CD4-positive, alpha-beta T cell treated with Interleukin-6 at 100 ng/mL for 8 hours (primary cell): ENCODE data around the gene OR2M4.
A peak's percentile ranks its signal among the peaks of the same experiment; 100 is the strongest.
"Not testable (repeated sequence)": the region's sequence is repeated elsewhere in the genome, so short reads cannot be mapped to it uniquely, and the experiment has no call there.

Experiments
- DNase-seq: peaks from one replicate; pipeline ENCODE4 v3.0.0-alpha.2; 2020; ENCODE audit warnings: mixed read lengths, low spot score

The OR2M4 gene, protein sequence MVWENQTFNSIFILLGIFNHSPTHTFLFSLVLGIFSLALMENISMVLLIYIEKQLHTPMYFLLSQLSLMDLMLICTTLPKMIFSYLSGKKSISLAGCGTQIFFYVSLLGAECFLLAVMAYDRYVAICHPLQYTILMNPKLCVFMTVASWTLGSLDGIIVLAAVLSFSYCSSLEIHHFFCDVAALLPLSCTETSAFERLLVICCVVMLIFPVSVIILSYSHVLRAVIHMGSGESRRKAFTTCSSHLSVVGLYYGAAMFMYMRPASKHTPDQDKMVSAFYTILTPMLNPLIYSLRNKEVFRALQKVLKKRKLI

GRCh38 chr1:248231117-248231516 lies at the start of gene OR2M4:
Gene OR2M4 (plus strand): TSS chr1:248231417. CDS start chr1:248238929, 7,512 bp downstream.
- DNase-seq: no peak

DNA sequence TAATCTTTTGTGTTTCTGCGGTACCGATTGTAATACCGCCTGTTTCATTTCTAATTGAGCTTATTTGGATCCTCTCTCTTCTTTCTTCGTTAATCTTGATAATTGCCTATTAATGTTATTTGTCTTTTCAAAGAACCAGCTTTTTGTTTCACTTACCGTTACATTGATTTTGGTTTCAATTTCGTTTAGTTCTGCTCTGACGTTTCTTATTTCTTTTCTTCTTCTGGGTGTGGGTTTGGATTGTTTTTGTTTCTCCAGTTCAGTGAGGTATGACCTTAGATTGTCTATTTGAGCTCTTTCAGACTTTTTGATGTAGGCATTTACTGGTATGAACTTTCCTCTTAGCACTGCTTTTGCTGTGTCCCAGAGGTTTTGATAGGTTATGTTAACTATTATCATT lies 47.2 kb upstream of the OR2M4 start:
- DNase-seq: no peak

- DNase-seq: no peak
These were observed 43.9 kb upstream of the OR2M4 start for GRCh38 chr1:248187363-248187762.

DNA sequence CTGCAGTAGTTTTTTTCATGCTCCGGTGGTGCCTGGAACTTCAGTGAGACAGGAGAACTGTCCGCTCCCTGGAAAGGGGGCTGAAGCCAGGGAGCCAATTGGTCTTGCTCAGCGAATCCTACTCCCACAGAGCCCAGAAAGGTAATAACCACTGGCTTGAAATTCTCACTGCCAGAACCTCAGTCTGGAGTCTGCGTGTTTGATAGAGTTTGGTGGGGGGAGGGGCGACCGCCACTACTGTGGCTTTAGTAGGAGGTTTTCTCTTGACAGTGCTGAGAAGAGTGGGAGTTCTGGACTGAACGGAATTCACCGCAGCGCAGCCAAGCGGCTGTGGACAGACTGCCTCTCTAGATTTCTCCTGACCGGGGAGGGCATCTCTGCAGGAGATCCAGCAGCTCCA lies 42.2 kb upstream of the OR2M4 start:
- DNase-seq: no peak

- DNase-seq: no peak
These were observed 37.1 kb upstream of the OR2M4 start for GRCh38 chr1:248194117-248194516.

- DNase-seq: no peak
These were observed 34.3 kb upstream of the OR2M4 start, which contains the start of gene OR2M3 for GRCh38 chr1:248196965-248197364. Gene OR2M3 (plus strand): TSS chr1:248197265. CDS start chr1:248203068, 5,803 bp downstream.

DNA sequence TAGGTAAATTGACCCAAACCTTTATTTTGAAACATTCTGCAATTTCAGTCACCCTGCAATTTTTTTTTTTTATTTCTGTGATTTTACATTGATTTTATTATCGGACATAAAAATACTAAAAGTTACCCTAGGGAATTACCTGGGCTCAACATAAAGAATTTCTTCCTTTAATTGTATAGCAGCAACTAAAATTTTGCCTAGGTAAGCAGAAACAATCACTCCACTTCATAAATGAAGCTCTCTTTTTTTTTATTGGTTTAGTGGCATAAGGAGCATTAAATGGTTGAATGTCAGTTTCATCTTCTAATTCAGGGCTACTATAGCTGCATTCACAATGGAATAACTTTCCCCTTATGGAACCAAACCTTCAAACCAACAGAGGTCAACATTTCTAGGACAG lies 15.3 kb upstream of the OR2M4 start:
- no peak for DNase-seq

DNA sequence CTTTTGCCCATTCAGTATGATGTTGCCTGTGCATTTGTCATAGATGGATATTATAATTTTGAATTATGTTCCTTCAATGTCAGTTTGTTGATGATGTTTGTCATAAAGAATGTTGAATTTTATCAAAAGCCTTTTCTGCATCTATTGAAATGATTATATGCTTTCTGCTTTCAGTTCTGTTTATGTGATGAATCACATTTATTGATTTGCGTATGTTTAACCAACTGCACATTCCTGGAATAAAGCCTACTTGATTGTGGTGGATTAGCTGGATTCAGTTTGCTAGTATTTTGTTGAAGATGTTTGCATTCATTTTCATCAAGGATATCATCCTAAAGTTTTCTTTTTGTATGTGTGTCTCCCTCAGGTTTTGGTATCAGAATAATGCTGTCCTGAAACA lies 5.7 kb upstream of the OR2M4 start:
- DNase-seq: no peak

- DNase-seq: no peak
These were observed 1.8 kb upstream of the OR2M4 start for GRCh38 chr1:248229360-248229908.

DNA sequence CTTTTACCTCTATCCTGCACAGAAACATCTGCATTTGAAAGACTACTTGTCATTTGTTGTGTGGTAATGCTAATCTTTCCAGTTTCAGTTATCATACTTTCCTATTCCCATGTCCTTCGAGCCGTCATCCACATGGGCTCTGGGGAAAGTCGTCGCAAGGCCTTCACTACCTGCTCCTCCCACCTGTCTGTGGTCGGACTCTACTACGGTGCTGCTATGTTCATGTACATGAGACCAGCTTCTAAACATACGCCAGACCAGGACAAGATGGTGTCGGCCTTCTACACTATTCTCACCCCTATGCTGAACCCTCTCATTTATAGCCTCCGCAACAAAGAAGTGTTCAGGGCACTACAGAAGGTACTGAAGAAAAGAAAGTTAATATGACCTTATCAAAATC lies 8.3 kb downstream of the OR2M4 start:
- no peak for DNase-seq

DNA sequence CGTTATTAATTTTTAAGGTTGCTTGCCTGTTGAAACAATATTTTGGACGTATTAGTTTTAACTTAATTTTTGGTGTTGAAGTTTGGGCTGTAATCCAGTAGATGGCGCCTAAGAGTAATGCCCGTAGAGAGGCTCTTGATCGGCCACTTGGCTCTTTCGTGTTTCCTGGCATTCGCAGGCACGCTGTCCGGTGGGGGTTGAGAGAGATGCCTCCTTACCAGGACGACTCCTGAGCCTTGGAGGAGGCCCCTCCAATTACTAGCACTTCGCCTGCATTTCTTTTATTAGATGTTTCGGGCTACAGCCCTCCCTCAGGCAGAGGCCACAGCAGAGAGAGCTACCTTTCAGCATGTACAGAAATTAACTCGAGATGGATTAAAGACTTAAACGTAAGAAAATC lies 12.0 kb downstream of the OR2M4 start:
- peak; percentile 3 for DNase-seq

GRCh38 chr1:248259309-248259708 lies 28.1 kb downstream of the OR2M4 start:
- DNase-seq: not testable (repeated sequence)

- DNase-seq: no peak
These were observed 37.0 kb downstream of the OR2M4 start for GRCh38 chr1:248268178-248268577.

GRCh38 chr1:248273225-248273624 lies 42.0 kb downstream of the OR2M4 start:
- DNase-seq: not testable (repeated sequence)

DNA sequence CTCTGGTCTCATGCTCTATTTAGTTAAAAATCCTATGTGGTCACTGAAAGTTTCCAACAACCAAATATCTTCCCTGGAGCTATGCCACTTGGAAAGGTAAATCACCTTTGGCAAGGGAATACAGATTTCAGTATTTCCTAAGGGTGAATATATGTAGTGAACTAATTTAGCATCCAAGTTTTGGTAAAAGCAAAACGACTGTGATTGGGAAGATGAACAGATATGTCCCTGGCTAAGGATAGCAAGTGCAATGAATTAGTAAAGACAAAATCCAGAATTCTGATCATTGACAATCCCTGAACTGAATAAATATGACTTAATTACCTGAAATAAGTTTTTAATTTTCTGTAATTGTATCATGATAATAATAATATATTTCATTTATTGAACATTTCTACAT lies 46.7 kb downstream of the OR2M4 start, which contains the start of gene OR2T33:
Gene OR2T33 (minus strand): TSS at position 101 of the 400 bp plus-strand sequence. CDS start 4,162 bp downstream, outside the sequence.
- DNase-seq: no peak

- no peak for DNase-seq
These were observed 57.2 kb downstream of the OR2M4 start for GRCh38 chr1:248288391-248288790.
